CD4-positive, CD25-positive, alpha-beta regulatory T cell (primary cell): ENCODE results near the gene APOBEC2. TPM values are rescaled to one million over a fixed set of nuclear protein-coding genes. Genes with fewer than 3 reads are reported as not detected.
A peak's percentile ranks its signal among the peaks of the same experiment; 100 is the strongest.

Experiments used
- ATAC-seq, 2 donors: fragments of 150-1000 bp; cut with Tn5 transposase; one replicate each; pipeline ENCODE4 v1.10.0; 2021; ENCODE audit warnings: low read depth in 2 of 2, moderate number of reproducible peaks in 2 of 2, moderate library complexity in 1 of 2
- DNase-seq, 3 donors: peaks; one replicate each; pipeline versions ENCODE4 v3.0.0 to v3.0.0-alpha.2; 2012 to 2022; ENCODE audit warnings: mixed read lengths in 1 of 3
- H3K27ac ChIP-seq: one replicate; pipeline ENCODE4 v1.7.0; 2013; ENCODE audit warnings: mild to moderate bottlenecking, low read length; ENCODE audit not compliant: insufficient read depth, poor library complexity, severe bottlenecking
- H3K27me3 ChIP-seq: one replicate; pipeline ENCODE4 v1.7.0; 2013; ENCODE audit warnings: low read length; ENCODE audit not compliant: control insufficient read depth, insufficient read depth
- H3K36me3 ChIP-seq: one replicate; pipeline ENCODE4 v1.7.0; 2013; ENCODE audit warnings: mild to moderate bottlenecking, low read length, moderate library complexity; ENCODE audit not compliant: control insufficient read depth, insufficient read depth
- H3K4me1 ChIP-seq: 2 replicates; pipeline ENCODE4 v1.7.0; 2013; ENCODE audit warnings: mild to moderate bottlenecking, low read length; ENCODE audit not compliant: insufficient read depth, control insufficient read depth, poor library complexity, severe bottlenecking
- H3K4me3 ChIP-seq: one replicate; pipeline ENCODE4 v1.7.0; 2013; ENCODE audit warnings: low read depth, mild to moderate bottlenecking, low read length, moderate library complexity
- H3K9me3 ChIP-seq, 2 experiments: 1 replicate in 1 of 2; 2 replicates in 1 of 2; pipeline ENCODE4 v1.7.0; 2013; ENCODE audit warnings: low read length in 2 of 2, mild to moderate bottlenecking in 1 of 2, moderate library complexity in 1 of 2; ENCODE audit not compliant: control insufficient read depth in 2 of 2
- H3K27ac Mint-ChIP-seq, 3 donors: one replicate each; pipeline ENCODE4 v1.8.0; 2020 to 2022; ENCODE audit warnings: mild to moderate bottlenecking in 3 of 3, mixed read lengths in 3 of 3, moderate library complexity in 2 of 3
- H3K27me3 Mint-ChIP-seq: one replicate; pipeline ENCODE4 v1.8.0; 2022; ENCODE audit warnings: mild to moderate bottlenecking, mixed read lengths
- H3K36me3 Mint-ChIP-seq: one replicate; pipeline ENCODE4 v1.8.0; 2020; ENCODE audit warnings: mixed read lengths
- H3K4me1 Mint-ChIP-seq, 4 donors: one replicate each; pipeline ENCODE4 v1.8.0; 2020 to 2022; ENCODE audit warnings: mixed read lengths in 4 of 4, mild to moderate bottlenecking in 1 of 4
- H3K4me3 Mint-ChIP-seq, 4 donors: one replicate each; pipeline ENCODE4 v1.8.0; 2020 to 2022; ENCODE audit warnings: mild to moderate bottlenecking in 4 of 4, mixed read lengths in 4 of 4, moderate library complexity in 3 of 4
- H3K9me3 Mint-ChIP-seq, 7 donors: one replicate each; pipeline ENCODE4 v1.8.0; 2020 to 2022; ENCODE audit warnings: mixed read lengths in 7 of 7, mild to moderate bottlenecking in 3 of 7, moderate library complexity in 2 of 7
- polyA plus RNA-seq, 4 donors: library from polyadenylated mRNA; unstranded; fragments of 300-500 nt; fragmentation: Illumina TruSeq; gene quantifications; one replicate each; pipeline ENCODE4 v1.2.3, GENCODE V29; 2021
- total RNA-seq: library from RNA; stranded (reverse); gene quantifications from one replicate; pipeline ENCODE4 v1.2.3, GENCODE V29; 2022

Gene APOBEC2
- total and polyA plus RNA-seq, 5 donors from 2014 or later, result 0.67 to 1.1 (median 0.88) TPM; not detected in 1

DNA sequence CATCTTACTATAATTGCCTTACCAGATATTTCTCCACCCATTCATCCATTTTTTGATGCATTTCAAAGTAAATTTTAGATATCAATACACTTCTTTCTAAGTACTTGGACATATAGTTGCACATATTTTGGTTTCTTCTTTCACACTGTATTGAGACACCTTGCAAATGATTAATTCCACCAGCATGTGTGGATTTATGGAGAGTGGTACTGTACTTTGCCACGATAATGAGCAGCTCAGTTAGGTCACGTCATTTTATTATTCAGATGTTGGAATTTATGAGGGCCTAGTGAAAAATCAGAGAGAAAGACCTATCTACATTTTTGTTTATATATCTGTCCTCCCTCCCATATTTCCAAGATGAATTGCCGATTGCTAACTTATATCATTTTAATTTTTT, 25.1 kb downstream of the APOBEC2 start:
- peaks cover 51 to 82% (median 70%) of the 10 kb centered on the region in 4 donors for H3K4me1 Mint-ChIP-seq
- H3K4me3 ChIP-seq, result no peak overlapping the region
- DNase-seq (no peak), ATAC-seq (no peak)
- peaks cover 46% of the 10 kb centered on the region for H3K4me1 ChIP-seq
- peaks cover 19% of the 10 kb centered on the region for H3K36me3 ChIP-seq
- no peaks in the 10 kb centered on the region for H3K27me3 Mint-ChIP-seq
- no peaks in the 10 kb centered on the region for H3K27me3 ChIP-seq
- H3K9me3 Mint-ChIP-seq, result no peaks in the 10 kb centered on the region
- H3K4me3 Mint-ChIP-seq, result peak overlapping the region in 1 of 4 donors; percentile 8
- no peaks in the 10 kb centered on the region for H3K9me3 ChIP-seq
- H3K27ac Mint-ChIP-seq, result no peak overlapping the region
- no peak overlapping the region for H3K27ac ChIP-seq
- H3K36me3 Mint-ChIP-seq, result peaks cover 30% of the 10 kb centered on the region

- Mint-ChIP-seq H3K27ac (peak overlapping the region; percentile 20 to 87 (median 86)), H3K4me1 (peaks cover 52 to 90% (median 72%) of the 10 kb centered on the region in 4 donors), H3K4me3 (peak overlapping the region in 1 of 4 donors; percentile 37), H3K36me3 (peaks cover 37% of the 10 kb centered on the region), H3K27me3 (no peaks in the 10 kb centered on the region), H3K9me3 (no peaks in the 10 kb centered on the region)
- no peak for ATAC-seq
- no peak overlapping the region for H3K4me3 ChIP-seq
- no peaks in the 10 kb centered on the region for H3K9me3 ChIP-seq
- H3K36me3 ChIP-seq, result peaks cover 28% of the 10 kb centered on the region
- peaks cover 43% of the 10 kb centered on the region for H3K4me1 ChIP-seq
- DNase-seq, result no peak
- no peaks in the 10 kb centered on the region for H3K27me3 ChIP-seq
- H3K27ac ChIP-seq, result no peak overlapping the region
Measured at GRCh38 chr6:41079080-41079479, 26.1 kb downstream of the APOBEC2 start.

DNA sequence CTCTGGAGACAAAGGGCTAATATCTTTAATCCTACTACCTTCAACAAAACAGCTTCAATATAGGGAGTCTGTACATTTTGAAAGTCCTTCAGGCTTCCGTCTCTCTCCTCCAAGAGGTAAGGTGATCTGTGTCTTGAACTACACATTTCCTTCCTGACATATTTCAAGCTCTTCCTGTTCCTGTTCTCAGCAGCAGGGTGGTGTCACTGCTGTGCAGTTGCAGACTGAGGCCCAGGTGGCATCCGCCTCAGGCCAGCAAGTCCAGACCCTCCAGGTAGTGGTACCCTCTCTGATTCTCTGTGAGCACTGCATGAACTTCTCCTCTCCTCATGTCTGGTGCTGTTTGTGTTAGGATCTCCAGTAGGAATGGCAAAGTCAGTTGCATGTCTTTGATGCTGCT, 27.6 kb downstream of the APOBEC2 start:
- Histone ChIP-seq H3K36me3 (peaks cover 43% of the 10 kb centered on the region), H3K9me3 (no peaks in the 10 kb centered on the region), H3K27me3 (no peaks in the 10 kb centered on the region), H3K4me3 (peak overlapping the region; percentile 69), H3K4me1 (peaks cover 28% of the 10 kb centered on the region), H3K27ac (peak overlapping the region; percentile 68)
- Mint-ChIP-seq H3K4me3 (peak overlapping the region; percentile 79 to 92 (median 80)), H3K27me3 (no peaks in the 10 kb centered on the region), H3K4me1 (peaks cover 52 to 80% (median 63%) of the 10 kb centered on the region in 4 donors), H3K9me3 (no peaks in the 10 kb centered on the region), H3K36me3 (peaks cover 45% of the 10 kb centered on the region), H3K27ac (peak overlapping the region; percentile 79 to 93 (median 86))
- DNase-seq (peak in 2 of 3 donors; percentile 29 to 75), ATAC-seq (peak; percentile 79 to 95)

GRCh38 chr6:41083072-41083471, 30.1 kb downstream of the APOBEC2 start:
- peaks cover 50% of the 10 kb centered on the region for H3K36me3 Mint-ChIP-seq
- ATAC-seq (no peak), DNase-seq (no peak)
- H3K4me1 Mint-ChIP-seq, result peaks cover 49 to 67% (median 52%) of the 10 kb centered on the region in 4 donors
- Histone ChIP-seq H3K27me3 (no peaks in the 10 kb centered on the region), H3K27ac (no peak overlapping the region), H3K36me3 (peaks cover 61% of the 10 kb centered on the region), H3K4me1 (peaks cover 23% of the 10 kb centered on the region), H3K4me3 (no peak overlapping the region), H3K9me3 (no peaks in the 10 kb centered on the region)
- H3K27me3 Mint-ChIP-seq, result no peaks in the 10 kb centered on the region
- no peaks in the 10 kb centered on the region for H3K9me3 Mint-ChIP-seq
- H3K4me3 Mint-ChIP-seq, result no peak overlapping the region
- peak overlapping the region in 2 of 3 donors; percentile 31 to 62 for H3K27ac Mint-ChIP-seq

DNA sequence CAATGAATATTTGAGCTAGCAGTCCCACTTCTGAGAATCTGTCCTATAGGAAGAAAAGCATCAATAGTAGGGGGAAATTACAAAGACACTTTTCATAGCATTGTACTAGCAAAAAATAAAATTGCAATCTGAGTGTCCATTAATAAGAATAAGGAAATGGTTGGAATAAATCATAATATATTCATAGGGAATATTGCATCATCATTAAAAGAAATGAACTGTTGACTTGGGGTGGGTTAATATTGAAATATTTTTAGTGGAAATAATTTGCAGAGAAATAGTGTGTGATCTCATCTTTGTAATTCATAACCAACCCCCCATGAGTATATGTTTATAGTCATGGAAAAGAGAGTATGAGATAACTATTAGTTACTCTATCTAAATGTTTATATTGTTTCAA, 32.2 kb downstream of the APOBEC2 start:
- no peak for ATAC-seq

DNA sequence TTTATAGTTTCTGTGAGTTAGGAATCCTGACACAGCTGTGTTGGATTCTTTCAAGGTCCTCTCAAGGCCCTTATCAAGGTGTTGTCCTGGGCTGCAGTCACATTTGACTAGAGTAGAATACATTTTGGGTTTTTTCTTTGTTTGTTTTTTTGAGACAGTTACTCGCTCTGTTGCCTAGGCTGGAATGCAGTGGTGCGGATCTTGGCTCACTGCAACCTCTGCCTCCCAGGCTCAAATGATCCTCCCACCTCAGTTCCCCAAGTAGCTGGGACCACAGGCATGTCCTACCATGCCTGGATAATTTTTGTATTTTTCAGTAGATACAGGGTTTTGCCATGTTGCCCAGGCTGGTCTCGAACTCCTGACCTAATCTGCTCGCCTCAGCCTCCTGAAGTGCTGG, 35.4 kb downstream of the APOBEC2 start:
- Mint-ChIP-seq H3K27me3 (no peaks in the 10 kb centered on the region), H3K36me3 (peaks cover 49% of the 10 kb centered on the region), H3K4me3 (no peak overlapping the region), H3K9me3 (no peaks in the 10 kb centered on the region), H3K27ac (peak overlapping the region in 1 of 3 donors; percentile 66), H3K4me1 (peaks cover 6 to 23% (median 19%) of the 10 kb centered on the region in 4 donors)
- ATAC-seq, result no peak
- Histone ChIP-seq H3K36me3 (peaks cover 89% of the 10 kb centered on the region), H3K9me3 (no peaks in the 10 kb centered on the region), H3K4me3 (no peak overlapping the region), H3K27me3 (no peaks in the 10 kb centered on the region), H3K27ac (no peak overlapping the region), H3K4me1 (no peaks in the 10 kb centered on the region)
- no peak for DNase-seq

More for the DNA sequence above, 32.2 kb downstream of the APOBEC2 start:
- Mint-ChIP-seq H3K9me3 (no peaks in the 10 kb centered on the region), H3K36me3 (peaks cover 47% of the 10 kb centered on the region), H3K4me1 (peaks cover 32 to 49% (median 38%) of the 10 kb centered on the region in 4 donors), H3K4me3 (no peak overlapping the region), H3K27ac (no peak overlapping the region), H3K27me3 (no peaks in the 10 kb centered on the region)
- peaks cover 17% of the 10 kb centered on the region for H3K4me1 ChIP-seq
- peaks cover 66% of the 10 kb centered on the region for H3K36me3 ChIP-seq
- no peak overlapping the region for H3K4me3 ChIP-seq
- no peaks in the 10 kb centered on the region for H3K9me3 ChIP-seq
- no peaks in the 10 kb centered on the region for H3K27me3 ChIP-seq
- no peak overlapping the region for H3K27ac ChIP-seq
- DNase-seq, result no peak

- no peak overlapping the region for H3K4me3 Mint-ChIP-seq
- peaks cover 49% of the 10 kb centered on the region for H3K36me3 Mint-ChIP-seq
- H3K9me3 Mint-ChIP-seq, result no peaks in the 10 kb centered on the region
- ATAC-seq, result no peak
- H3K4me3 ChIP-seq, result no peak overlapping the region
- DNase-seq, result no peak
- no peaks in the 10 kb centered on the region for H3K27me3 Mint-ChIP-seq
- peaks cover 90% of the 10 kb centered on the region for H3K36me3 ChIP-seq
- H3K4me1 ChIP-seq, result no peaks in the 10 kb centered on the region
- H3K9me3 ChIP-seq, result no peaks in the 10 kb centered on the region
- H3K27ac ChIP-seq, result no peak overlapping the region
- peak overlapping the region in 1 of 3 donors; percentile 4 for H3K27ac Mint-ChIP-seq
- H3K4me1 Mint-ChIP-seq, result peaks cover 1 to 10% (median 8%) of the 10 kb centered on the region in 4 donors
- H3K27me3 ChIP-seq, result no peaks in the 10 kb centered on the region
Measured at GRCh38 chr6:41090841-41091761, 38.1 kb downstream of the APOBEC2 start.
